Measurements from ENCODE around the gene CRISPLD2.

CRISPLD2 gene

GRCh38 chr16:84822990-84823389 is 3.2 kb downstream of the CRISPLD2 start:
- ChIA-PET POLR2A (no interaction called here), CTCF (no interaction called here)
- no peak for DNase-seq (ENCODE audit: extremely low spot score)
- TF ChIP-seq CTCF (IDR thresholded peaks at IDR 0.05; ENCODE audit: control extremely low read depth, extremely low read depth, low read depth, missing control alignments): no peak

DNA sequence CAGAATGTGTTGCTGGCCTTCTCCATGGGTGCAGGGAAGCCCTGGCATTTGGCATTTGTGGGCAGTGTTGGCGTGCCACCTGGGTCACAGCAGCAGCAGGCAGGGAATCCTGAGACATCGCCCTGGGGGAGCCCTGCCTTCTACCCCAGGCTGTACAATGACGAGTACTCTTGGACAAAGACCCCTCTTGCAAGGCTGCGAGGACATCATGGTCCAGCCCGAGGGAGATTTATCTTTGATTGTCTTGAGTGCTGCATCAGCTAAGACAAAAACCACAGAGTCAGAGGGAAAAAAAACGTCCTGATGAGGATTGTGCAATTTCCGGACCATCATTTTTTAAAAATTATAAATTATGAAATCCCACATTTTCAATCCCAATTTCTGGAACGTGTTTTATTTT is 3.7 kb downstream of the CRISPLD2 start:
- ChIA-PET CTCF (no interaction called here), POLR2A (no interaction called here)
- DNase-seq (ENCODE audit: extremely low spot score): no peak
- TF ChIP-seq CTCF (IDR thresholded peaks at IDR 0.05; ENCODE audit: control extremely low read depth, extremely low read depth, low read depth, missing control alignments): no peak

DNA sequence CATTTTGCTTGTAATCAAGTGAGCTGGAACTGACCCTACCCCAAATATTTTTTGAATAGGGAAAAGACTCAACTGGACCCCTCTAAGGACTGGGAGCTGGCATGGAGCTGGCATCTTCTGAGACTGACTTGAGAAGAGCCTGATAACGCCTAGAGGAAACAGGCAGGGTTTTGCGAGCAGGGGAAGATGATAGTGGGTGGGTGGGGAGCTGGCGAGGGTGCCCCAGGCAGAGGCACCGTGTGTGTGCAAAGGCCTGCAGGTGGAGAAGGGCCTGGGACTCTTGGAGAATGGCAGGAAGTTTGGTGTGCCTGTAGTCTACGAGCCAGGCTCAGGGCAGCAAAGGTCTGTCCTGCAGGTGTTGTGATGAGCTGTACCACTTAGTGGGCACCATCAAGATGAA is 4.1 kb downstream of the CRISPLD2 start:
- no peak for DNase-seq (ENCODE audit: extremely low spot score)
- POLR2A ChIA-PET: no interaction called here
- CTCF ChIA-PET: no interaction called here
- no peak for TF ChIP-seq CTCF (IDR thresholded peaks at IDR 0.05; ENCODE audit: control extremely low read depth, extremely low read depth, low read depth, missing control alignments)

DNA sequence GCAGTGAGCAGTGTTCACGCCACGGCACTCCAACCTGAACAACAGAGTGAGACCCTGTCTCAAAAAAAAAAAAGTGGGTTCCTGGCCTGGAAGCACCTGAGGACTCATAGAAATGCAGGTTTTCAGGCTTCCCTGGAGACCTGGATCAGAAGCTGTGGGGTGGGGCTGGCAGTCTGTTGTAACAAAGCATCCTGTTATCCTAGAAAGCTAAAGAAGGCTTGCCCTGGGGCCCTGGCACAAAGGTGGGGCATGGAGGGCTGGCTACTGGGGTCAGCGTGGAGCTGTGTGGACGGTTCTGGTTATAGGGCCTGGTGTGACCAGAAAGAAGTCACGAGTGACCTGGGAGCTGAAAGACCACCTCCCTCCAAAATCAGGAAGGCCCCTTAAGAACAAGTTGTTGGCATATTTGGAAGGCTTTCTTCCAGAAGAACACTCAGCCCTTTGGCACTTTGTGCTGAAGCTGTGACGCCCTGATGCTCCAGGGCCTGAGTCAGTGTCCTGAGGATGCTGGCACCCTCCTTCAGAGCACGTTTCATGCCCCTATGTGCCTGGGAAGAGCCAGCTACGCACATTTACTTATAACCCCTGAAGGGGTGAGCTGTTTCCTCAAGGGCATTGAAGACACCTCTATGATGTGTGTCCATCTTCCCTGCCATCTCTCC is 6.2 kb downstream of the CRISPLD2 start:
- POLR2A ChIA-PET: no interaction called here
- no peak for TF ChIP-seq CTCF (IDR thresholded peaks at IDR 0.05; ENCODE audit: control extremely low read depth, extremely low read depth, low read depth, missing control alignments)
- no peak for DNase-seq (ENCODE audit: extremely low spot score)
- CTCF ChIA-PET: no interaction called here

GRCh38 chr16:84826558-84826941 is 6.8 kb downstream of the CRISPLD2 start:
- ChIA-PET POLR2A (no interaction called here), CTCF (no interaction called here)
- no peak for DNase-seq (ENCODE audit: extremely low spot score)
- no peak for TF ChIP-seq CTCF (IDR thresholded peaks at IDR 0.05; ENCODE audit: control extremely low read depth, extremely low read depth, low read depth, missing control alignments)

- POLR2A ChIA-PET: no interaction called here
- CTCF ChIA-PET: interaction anchor here (1.1 kb wide), 1 partner anchor 10 kb away, joined by 3 read pairs; no protein-coding TSS in a partner anchor
- no peak for DNase-seq (ENCODE audit: extremely low spot score)
- no peak for TF ChIP-seq CTCF (IDR thresholded peaks at IDR 0.05; ENCODE audit: control extremely low read depth, extremely low read depth, low read depth, missing control alignments)
Measured at GRCh38 chr16:84827131-84827574, 7.4 kb downstream of the CRISPLD2 start.

Measured in GM10248 (cell line).